ENCODE data around the gene TMCO1. TPM values are rescaled to one million over a fixed set of nuclear protein-coding genes. Genes with fewer than 3 reads are reported as not detected.

The TMCO1 gene
- total and polyA plus RNA-seq, 2 donors from 2014 or later, result 109 to 149 TPM

DNA sequence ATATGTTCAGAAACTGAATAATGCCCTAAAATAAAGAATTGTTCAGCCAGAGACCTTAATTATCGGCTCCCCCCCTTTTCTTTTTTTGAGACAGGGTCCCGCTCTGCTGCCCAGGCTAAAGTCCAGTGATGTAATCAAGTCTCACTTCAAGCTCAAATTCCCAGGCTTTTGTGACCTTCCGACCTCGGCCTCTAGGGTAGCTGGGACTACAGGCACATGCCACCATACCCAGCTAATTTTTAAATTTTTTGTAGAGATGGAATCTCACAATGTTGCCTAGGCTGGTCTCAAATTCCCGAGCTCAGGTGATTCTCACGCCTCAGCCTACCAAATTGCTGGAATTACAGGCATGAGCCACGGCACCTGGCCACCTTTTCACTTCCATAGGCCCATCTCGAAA, 26.5 kb downstream of the TMCO1 start:
- H3K4me3 ChIP-seq (ENCODE audit: low read length in 3 of 3), result no peak overlapping the region
- H3K4me1 ChIP-seq (ENCODE audit: control insufficient read depth in 2 of 3, insufficient read depth in 2 of 3, low read depth in 1 of 3, low read length in 3 of 3), result no peaks in the 10 kb centered on the region
- intact Hi-C loops (cut with DNase I), result no loop called here
- DNase-seq, result peak in 1 of 5 donors; percentile 21
- no peaks in the 10 kb centered on the region for H3K27me3 ChIP-seq (ENCODE audit: control insufficient read depth, insufficient read depth, low read length)
- H3K27ac ChIP-seq (ENCODE audit: low read depth in 2 of 2, low read length in 2 of 2), result no peak overlapping the region
- H3K36me3 ChIP-seq (ENCODE audit: control insufficient read depth in 2 of 3, insufficient read depth in 3 of 3, low read length in 3 of 3), result peaks cover 0 to 32% (median 10%) of the 10 kb centered on the region in 3 donors
- FAIRE-seq, result no peak
- no peak for TF ChIP-seq CTCF (IDR thresholded peaks at IDR 0.05; ENCODE audit: borderline replicate concordance, extremely low read depth, insufficient read depth)
- no peaks in the 10 kb centered on the region for H3K9me3 ChIP-seq (ENCODE audit: control insufficient read depth in 2 of 3, insufficient read depth in 1 of 3, low read length in 3 of 3)
- H3K9ac ChIP-seq (ENCODE audit: low read length in 3 of 3), result no peak overlapping the region

DNA sequence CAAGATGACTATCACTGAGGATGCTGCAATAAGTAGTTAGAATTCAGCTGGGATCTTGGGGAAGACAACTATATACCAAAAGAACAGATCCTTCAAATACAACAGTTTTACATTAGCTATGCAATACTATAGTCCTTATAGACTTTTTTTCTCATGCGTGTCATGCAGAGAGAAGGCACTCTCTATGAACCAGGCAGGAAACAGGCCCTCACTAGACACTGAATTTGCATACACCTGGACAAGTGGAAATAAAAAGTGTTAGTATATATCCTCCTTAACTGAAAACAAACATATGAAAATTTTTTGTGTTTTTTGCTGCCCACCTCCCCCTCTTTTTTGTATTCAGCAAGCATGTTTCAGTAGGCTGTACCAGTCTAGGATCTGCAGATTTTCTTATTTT, 29.9 kb downstream of the TMCO1 start:
- Histone ChIP-seq H3K36me3 (ENCODE audit: control insufficient read depth in 2 of 3, insufficient read depth in 3 of 3, low read length in 3 of 3) (peaks cover 0 to 35% (median 10%) of the 10 kb centered on the region in 3 donors), H3K4me3 (ENCODE audit: low read length in 3 of 3) (no peak overlapping the region), H3K27me3 (ENCODE audit: control insufficient read depth, insufficient read depth, low read length) (no peaks in the 10 kb centered on the region), H3K9me3 (ENCODE audit: control insufficient read depth in 2 of 3, insufficient read depth in 1 of 3, low read length in 3 of 3) (peaks cover 0 to 4% (median 0%) of the 10 kb centered on the region in 3 donors), H3K4me1 (ENCODE audit: control insufficient read depth in 2 of 3, insufficient read depth in 2 of 3, low read depth in 1 of 3, low read length in 3 of 3) (no peaks in the 10 kb centered on the region), H3K27ac (ENCODE audit: low read depth in 2 of 2, low read length in 2 of 2) (no peak overlapping the region), H3K9ac (ENCODE audit: low read length in 3 of 3) (no peak overlapping the region)
- TF ChIP-seq CTCF (IDR thresholded peaks at IDR 0.05; ENCODE audit: borderline replicate concordance, extremely low read depth, insufficient read depth), result no peak
- DNase-seq (no peak), FAIRE-seq (no peak)
- intact Hi-C loops (cut with DNase I), result loop anchor here (10.0 kb wide), 1 partner anchor 176 kb away; no protein-coding TSS in a partner anchor

DNA sequence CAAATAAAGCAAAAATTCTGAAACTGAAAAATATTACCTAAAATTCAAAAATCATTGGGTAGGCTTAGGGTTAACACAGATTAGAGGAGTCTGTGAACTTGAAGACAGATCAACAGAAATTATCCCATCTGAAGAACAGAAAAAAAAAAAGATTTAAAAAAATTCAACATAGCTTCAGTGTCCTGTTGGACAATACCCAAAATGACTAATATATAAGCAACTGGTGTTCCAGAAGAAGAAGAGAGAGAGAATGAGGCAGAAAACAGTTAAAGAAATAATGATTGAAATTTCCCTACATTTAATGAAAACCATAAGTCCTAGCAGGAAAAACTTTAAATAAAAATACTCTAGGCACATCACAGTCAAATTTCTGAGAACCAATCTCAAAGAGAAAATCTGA, 31.5 kb downstream of the TMCO1 start:
- DNase-seq, result no peak
- intact Hi-C loops (cut with DNase I), result loop anchor here (10.0 kb wide), 1 partner anchor 178 kb away; no protein-coding TSS in a partner anchor
- Histone ChIP-seq H3K9me3 (ENCODE audit: control insufficient read depth in 2 of 3, insufficient read depth in 1 of 3, low read length in 3 of 3) (peaks cover 0 to 4% (median 0%) of the 10 kb centered on the region in 3 donors), H3K9ac (ENCODE audit: low read length in 3 of 3) (no peak overlapping the region), H3K27ac (ENCODE audit: low read depth in 2 of 2, low read length in 2 of 2) (no peak overlapping the region), H3K27me3 (ENCODE audit: control insufficient read depth, insufficient read depth, low read length) (no peaks in the 10 kb centered on the region), H3K36me3 (ENCODE audit: control insufficient read depth in 2 of 3, insufficient read depth in 3 of 3, low read length in 3 of 3) (peaks cover 0 to 31% (median 12%) of the 10 kb centered on the region in 3 donors), H3K4me3 (ENCODE audit: low read length in 3 of 3) (no peak overlapping the region), H3K4me1 (ENCODE audit: control insufficient read depth in 2 of 3, insufficient read depth in 2 of 3, low read depth in 1 of 3, low read length in 3 of 3) (no peaks in the 10 kb centered on the region)
- FAIRE-seq, result no peak
- no peak for TF ChIP-seq CTCF (IDR thresholded peaks at IDR 0.05; ENCODE audit: borderline replicate concordance, extremely low read depth, insufficient read depth)

- no peak for FAIRE-seq
Measured at GRCh38 chr1:165734906-165735305, 33.8 kb downstream of the TMCO1 start.

More at GRCh38 chr1:165734906-165735305, 33.8 kb downstream of the TMCO1 start:
- Histone ChIP-seq H3K27me3 (ENCODE audit: control insufficient read depth, insufficient read depth, low read length) (no peaks in the 10 kb centered on the region), H3K4me1 (ENCODE audit: control insufficient read depth in 2 of 3, insufficient read depth in 2 of 3, low read depth in 1 of 3, low read length in 3 of 3) (no peaks in the 10 kb centered on the region), H3K9ac (ENCODE audit: low read length in 3 of 3) (no peak overlapping the region), H3K9me3 (ENCODE audit: control insufficient read depth in 2 of 3, insufficient read depth in 1 of 3, low read length in 3 of 3) (peaks cover 0 to 4% (median 0%) of the 10 kb centered on the region in 3 donors), H3K4me3 (ENCODE audit: low read length in 3 of 3) (no peak overlapping the region), H3K36me3 (ENCODE audit: control insufficient read depth in 2 of 3, insufficient read depth in 3 of 3, low read length in 3 of 3) (peaks cover 0 to 14% (median 2%) of the 10 kb centered on the region in 3 donors), H3K27ac (ENCODE audit: low read depth in 2 of 2, low read length in 2 of 2) (no peak overlapping the region)
- DNase-seq, result no peak
- no peak for TF ChIP-seq CTCF (IDR thresholded peaks at IDR 0.05; ENCODE audit: borderline replicate concordance, extremely low read depth, insufficient read depth)
- intact Hi-C loops (cut with DNase I), result loop anchor here (10.0 kb wide), 1 partner anchor 180 kb away; no protein-coding TSS in a partner anchor

Measured in kidney (tissue), 14 donors.